Right renal cortex interstitium (tissue), 3 donors: Measurements from ENCODE around the gene EVA1C. TPM values are rescaled to one million over a fixed set of nuclear protein-coding genes. Genes with fewer than 3 reads are reported as not detected.
"Not testable (repeated sequence)": the region's sequence is repeated elsewhere in the genome, so short reads cannot be mapped to it uniquely, and the experiment has no call there.

ENCODE experiments used
- DNase-seq, 3 donors: peaks; one replicate each; pipeline ENCODE4 v3.0.0-alpha.2; 2013; ENCODE audit warnings: low read depth in 3 of 3, low spot score in 2 of 3
- polyA plus RNA-seq, 3 donors: library from polyadenylated mRNA; unstranded; fragments of 120-200 nt; gene quantifications; one replicate each; pipeline ENCODE4 v1.2.1, GENCODE V29; 2013; ENCODE audit not compliant: insufficient read length in 3 of 3

Gene EVA1C
- polyA plus RNA-seq, 3 donors = 2.4 to 3.1 (median 2.5) TPM

GRCh38 chr21:32521736-32522355, 109.3 kb downstream of the EVA1C start:
- no peak for DNase-seq

GRCh38 chr21:32523463-32523862, 111.0 kb downstream of the EVA1C start:
- DNase-seq = no peak

- no peak for DNase-seq
Observed at GRCh38 chr21:32523988-32524719, 111.6 kb downstream of the EVA1C start.

GRCh38 chr21:32525282-32525681, 112.8 kb downstream of the EVA1C start:
- no peak for DNase-seq

- DNase-seq = no peak
Observed at GRCh38 chr21:32529679-32530078, 117.2 kb downstream of the EVA1C start.

GRCh38 chr21:32530809-32531208, 118.3 kb downstream of the EVA1C start:
- DNase-seq = not testable (repeated sequence)

- not testable (repeated sequence) for DNase-seq
Observed at GRCh38 chr21:32531561-32531960, 119.1 kb downstream of the EVA1C start.

GRCh38 chr21:32532636-32533035, 120.1 kb downstream of the EVA1C start:
- no peak for DNase-seq

- DNase-seq = no peak
Observed at GRCh38 chr21:32533053-32533452, 120.5 kb downstream of the EVA1C start.

- DNase-seq = no peak
Observed at GRCh38 chr21:32533611-32534010, 121.1 kb downstream of the EVA1C start.

- no peak for DNase-seq
Observed at GRCh38 chr21:32534113-32534512, 121.6 kb downstream of the EVA1C start.

GRCh38 chr21:32535612-32536011, 123.1 kb downstream of the EVA1C start:
- no peak for DNase-seq

GRCh38 chr21:32537569-32537881, 125.0 kb downstream of the EVA1C start:
- no peak for DNase-seq

GRCh38 chr21:32538147-32538792, 125.8 kb downstream of the EVA1C start:
- DNase-seq = no peak

- DNase-seq = no peak
Observed at GRCh38 chr21:32539378-32539777, 126.9 kb downstream of the EVA1C start.

- DNase-seq = not testable (repeated sequence)
Observed at GRCh38 chr21:32543056-32543455, 130.6 kb downstream of the EVA1C start.

GRCh38 chr21:32543975-32544374, 131.5 kb downstream of the EVA1C start:
- no peak for DNase-seq

GRCh38 chr21:32544697-32545096, 132.2 kb downstream of the EVA1C start:
- no peak for DNase-seq

GRCh38 chr21:32545948-32546441, 133.5 kb downstream of the EVA1C start:
- no peak for DNase-seq

- no peak for DNase-seq
Observed at GRCh38 chr21:32547018-32547417, 134.5 kb downstream of the EVA1C start.

GRCh38 chr21:32548978-32549377, 136.5 kb downstream of the EVA1C start:
- DNase-seq = no peak

GRCh38 chr21:32549440-32549839, 136.9 kb downstream of the EVA1C start:
- no peak for DNase-seq
